Smooth muscle cell (in vitro differentiated cells): ENCODE data around the gene ZFTA. TPM values are rescaled to one million over a fixed set of nuclear protein-coding genes. Genes with fewer than 3 reads are reported as not detected.

Experiments
- DNase-seq: peaks from one replicate; lab custom pipeline; 2025; ENCODE audit not compliant: unreplicated experiment; lab: John Stamatoyannopoulos, UW
- H2AFZ ChIP-seq: fragments of 200-600 bp; sonication (generic); 2 replicates; pipeline ENCODE4 v1.6.0; 2016; ENCODE audit warnings: antibody characterized with exemption, low read depth, mild to moderate bottlenecking
- H3F3A ChIP-seq: fragments of 200-600 bp; sonication (generic); 2 replicates; pipeline ENCODE4 v1.6.0; 2017; ENCODE audit warnings: antibody characterized with exemption, low read depth
- H3K27ac ChIP-seq: fragments of 200-600 bp; sonication (generic); 2 replicates; pipeline ENCODE4 v1.5.1; 2016; ENCODE audit warnings: low read depth, mild to moderate bottlenecking
- H3K27me3 ChIP-seq: fragments of 200-600 bp; sonication (generic); 2 replicates; pipeline ENCODE4 v1.6.1; 2016; ENCODE audit warnings: low read depth, mild to moderate bottlenecking
- H3K36me3 ChIP-seq: fragments of 200-600 bp; sonication (generic); 2 replicates; pipeline ENCODE4 v1.5.1; 2016; ENCODE audit warnings: low read depth
- H3K4me1 ChIP-seq: fragments of 200-600 bp; sonication (generic); 2 replicates; pipeline ENCODE4 v1.5.1; 2016; ENCODE audit warnings: low read depth
- H3K4me2 ChIP-seq: fragments of 200-600 bp; sonication (generic); 2 replicates; pipeline ENCODE4 v1.6.0; 2016; ENCODE audit warnings: mild to moderate bottlenecking
- H3K4me3 ChIP-seq: fragments of 200-600 bp; sonication (generic); 2 replicates; pipeline ENCODE4 v1.5.1; 2016; ENCODE audit warnings: mild to moderate bottlenecking
- H3K79me2 ChIP-seq: fragments of 200-600 bp; sonication (generic); 2 replicates; pipeline ENCODE4 v1.6.0; 2016; ENCODE audit warnings: low read depth, mild to moderate bottlenecking
- H3K9ac ChIP-seq: fragments of 200-600 bp; sonication (generic); 2 replicates; pipeline ENCODE4 v1.6.0; 2016; ENCODE audit warnings: low read depth
- H3K9me3 ChIP-seq: fragments of 200-600 bp; sonication (generic); replicated peaks from 2 replicates; pipeline ENCODE4 v1.5.1; 2016; ENCODE audit warnings: low read depth
- H4K20me1 ChIP-seq: fragments of 200-600 bp; sonication (generic); 2 replicates; pipeline ENCODE4 v1.6.0; 2016; ENCODE audit warnings: low read depth
- WGBS: methylation state at CpG from one replicate; pipeline ENCODE4 v1.1.7; 2016; ENCODE audit warnings: low lambda C conversion rate; 5-methylcytosine and 5-hydroxymethylcytosine counted together
- polyA plus RNA-seq: library from polyadenylated mRNA; unstranded; fragments of >200 nt; fragmentation: Nextera tagmentation; extraction: Ambion mirVana; gene quantifications from 2 replicates; pipeline ENCODE4 v1.2.1, GENCODE V29; 2016
- total RNA-seq: library from RNA; depleted of rRNA; stranded (reverse); fragments of >200 nt; gene quantifications from 2 replicates; pipeline ENCODE4 v1.2.3, GENCODE V29; 2014
- TF ChIP-seq, protein P1 (sequence below): fragments of 200-600 bp; sonication (generic); IDR thresholded peaks from 2 replicates; pipeline ENCODE4 v1.5.1; 2017; ENCODE audit warnings: borderline replicate concordance, mild to moderate bottlenecking, antibody characterized with exemption; ENCODE audit not compliant: insufficient read depth, poor library complexity, severe bottlenecking

Gene ZFTA
- total and polyA plus RNA-seq, 2 experiments from 2014 or later = 11.1 to 14.9 TPM

GRCh38 chr11:63767565-63768236, 874 bp downstream of the ZFTA start:
- Histone ChIP-seq H3K4me1 (peaks cover 35% of the 10 kb centered on the region), H3K79me2 (peaks cover 35% of the 10 kb centered on the region), H2AFZ (no peak overlapping the region)

GRCh38 chr11:63767267-63767564, 1.4 kb downstream of the ZFTA start:
- H3K4me2 ChIP-seq = peak overlapping the region; percentile 100
- no peaks in the 10 kb centered on the region for H3K27me3 ChIP-seq
- 24% methylated on average over 4 of the region's 4 CpGs for WGBS
- no peak overlapping the region for H2AFZ ChIP-seq
- H3K4me1 ChIP-seq = peaks cover 35% of the 10 kb centered on the region
- peak overlapping the region; percentile 6 for H3K27ac ChIP-seq
- peaks cover 22% of the 10 kb centered on the region for H3F3A ChIP-seq
- peaks cover 58% of the 10 kb centered on the region for H4K20me1 ChIP-seq
- DNase-seq = no peak
- H3K36me3 ChIP-seq = no peaks in the 10 kb centered on the region
- no peaks in the 10 kb centered on the region for H3K9me3 ChIP-seq
- peak overlapping the region; percentile 89 for H3K4me3 ChIP-seq
- peak overlapping the region; percentile 11 for H3K9ac ChIP-seq
- TF ChIP-seq, protein P1, sequence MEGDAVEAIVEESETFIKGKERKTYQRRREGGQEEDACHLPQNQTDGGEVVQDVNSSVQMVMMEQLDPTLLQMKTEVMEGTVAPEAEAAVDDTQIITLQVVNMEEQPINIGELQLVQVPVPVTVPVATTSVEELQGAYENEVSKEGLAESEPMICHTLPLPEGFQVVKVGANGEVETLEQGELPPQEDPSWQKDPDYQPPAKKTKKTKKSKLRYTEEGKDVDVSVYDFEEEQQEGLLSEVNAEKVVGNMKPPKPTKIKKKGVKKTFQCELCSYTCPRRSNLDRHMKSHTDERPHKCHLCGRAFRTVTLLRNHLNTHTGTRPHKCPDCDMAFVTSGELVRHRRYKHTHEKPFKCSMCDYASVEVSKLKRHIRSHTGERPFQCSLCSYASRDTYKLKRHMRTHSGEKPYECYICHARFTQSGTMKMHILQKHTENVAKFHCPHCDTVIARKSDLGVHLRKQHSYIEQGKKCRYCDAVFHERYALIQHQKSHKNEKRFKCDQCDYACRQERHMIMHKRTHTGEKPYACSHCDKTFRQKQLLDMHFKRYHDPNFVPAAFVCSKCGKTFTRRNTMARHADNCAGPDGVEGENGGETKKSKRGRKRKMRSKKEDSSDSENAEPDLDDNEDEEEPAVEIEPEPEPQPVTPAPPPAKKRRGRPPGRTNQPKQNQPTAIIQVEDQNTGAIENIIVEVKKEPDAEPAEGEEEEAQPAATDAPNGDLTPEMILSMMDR = no peak
- peaks cover 35% of the 10 kb centered on the region for H3K79me2 ChIP-seq

More at GRCh38 chr11:63767565-63768236, 874 bp downstream of the ZFTA start:
- Histone ChIP-seq H4K20me1 (peaks cover 53% of the 10 kb centered on the region), H3K4me2 (peak overlapping the region; percentile 100), H3K27me3 (no peaks in the 10 kb centered on the region), H3K27ac (peak overlapping the region; percentile 6), H3K9ac (peak overlapping the region; percentile 74), H3K9me3 (no peaks in the 10 kb centered on the region), H3K4me3 (peak overlapping the region; percentile 89), H3F3A (peaks cover 22% of the 10 kb centered on the region), H3K36me3 (no peaks in the 10 kb centered on the region)
- WGBS = 2% methylated on average over 33 of the region's 34 CpGs
- no peak for DNase-seq
- TF ChIP-seq, protein P1 = no peak

GRCh38 chr11:63766531-63767235, 1.9 kb downstream of the ZFTA start:
- no peak for DNase-seq
- Histone ChIP-seq H3K9me3 (no peaks in the 10 kb centered on the region), H3K79me2 (peaks cover 35% of the 10 kb centered on the region), H3K4me2 (peak overlapping the region; percentile 100), H2AFZ (no peak overlapping the region), H4K20me1 (peaks cover 63% of the 10 kb centered on the region), H3K4me1 (peaks cover 37% of the 10 kb centered on the region), H3K9ac (peak overlapping the region; percentile 11), H3K27ac (peak overlapping the region; percentile 6), H3K36me3 (no peaks in the 10 kb centered on the region), H3K4me3 (peak overlapping the region; percentile 89), H3F3A (peaks cover 22% of the 10 kb centered on the region), H3K27me3 (no peaks in the 10 kb centered on the region)
- WGBS = 77% methylated on average over 5 of the region's 7 CpGs
- TF ChIP-seq, protein P1 = no peak
